Measurements from ENCODE around the gene FAM118B.

FAM118B gene

GRCh38 chr11:126211236-126212088 lies at the start of gene FAM118B, which contains the start of gene RPUSD4:
FAM118B (plus strand) TSS chr11:126211782; CDS start chr11:126235002, 23,220 bp downstream.
RPUSD4 (minus strand) TSS chr11:126211650; CDS start chr11:126211638, 12 bp downstream.
- peak; percentile 95 for DNase-seq

GRCh38 chr11:126162306-126163030 lies 49.1 kb upstream of the FAM118B start:
- no peak for DNase-seq

- peak; percentile 93 for DNase-seq
Measured at GRCh38 chr11:126163074-126163700, 48.4 kb upstream of the FAM118B start.

GRCh38 chr11:126163779-126164178 lies 47.8 kb upstream of the FAM118B start:
- no peak for DNase-seq

- no peak for DNase-seq
Measured at GRCh38 chr11:126164781-126165180, 46.8 kb upstream of the FAM118B start.

GRCh38 chr11:126165311-126165720 lies 46.3 kb upstream of the FAM118B start:
- no peak for DNase-seq

GRCh38 chr11:126165757-126166156 lies 45.8 kb upstream of the FAM118B start:
- DNase-seq = no peak

GRCh38 chr11:126166413-126166812 lies 45.2 kb upstream of the FAM118B start:
- DNase-seq = no peak

- DNase-seq = peak; percentile 42
Measured at GRCh38 chr11:126167488-126167887, 44.1 kb upstream of the FAM118B start.

- peak; percentile 42 for DNase-seq
Measured at GRCh38 chr11:126169291-126169690, 42.3 kb upstream of the FAM118B start.

- DNase-seq = peak; percentile 94
Measured at GRCh38 chr11:126172596-126173038, 39.0 kb upstream of the FAM118B start.

GRCh38 chr11:126173257-126173656 lies 38.3 kb upstream of the FAM118B start:
- DNase-seq = no peak

- DNase-seq = no peak
Measured at GRCh38 chr11:126174816-126175215, 36.8 kb upstream of the FAM118B start.

GRCh38 chr11:126175393-126175792 lies 36.2 kb upstream of the FAM118B start:
- peak; percentile 59 for DNase-seq

- no peak for DNase-seq
Measured at GRCh38 chr11:126176853-126177470, 34.6 kb upstream of the FAM118B start.

GRCh38 chr11:126181939-126182730 lies 29.4 kb upstream of the FAM118B start:
- DNase-seq = no peak

GRCh38 chr11:126182787-126183445 lies 28.7 kb upstream of the FAM118B start:
- no peak for DNase-seq

GRCh38 chr11:126185259-126186024 lies 26.1 kb upstream of the FAM118B start:
- no peak for DNase-seq

- no peak for DNase-seq
Measured at GRCh38 chr11:126186025-126186698, 25.4 kb upstream of the FAM118B start.
